ENCODE results near the gene PRDM11. TPM values are rescaled to one million over a fixed set of nuclear protein-coding genes. Genes with fewer than 3 reads are reported as not detected.

PRDM11 gene
- total and polyA plus RNA-seq, 2 of the 8 experiments (the other 6 are each of a cell fraction or from before 2014, with no cell fraction given) = 3.6 to 11.7 TPM

GRCh38 chr11:45152740-45153595 lies 6.5 kb downstream of the PRDM11 start:
- POLR2A ChIA-PET (ENCODE audit: partially characterized antibody) = no interaction called here
- peak overlapping the region; percentile 1 for H4K8ac ChIP-seq (ENCODE audit: extremely low read depth, insufficient read depth, low read length)
- H2AFZ ChIP-seq (ENCODE audit: low read length) = no peak overlapping the region
- no peak overlapping the region for H2BK15ac ChIP-seq (ENCODE audit: low read length)
- no peak overlapping the region for H2BK120ac ChIP-seq (replicated peaks; ENCODE audit: low read depth, low read length)
- H3K79me1 ChIP-seq (ENCODE audit: low read depth, low read length) = peaks cover 24% of the 10 kb centered on the region
- no peak overlapping the region for H3K18ac ChIP-seq (ENCODE audit: extremely low read depth, low read length)
- H3K14ac ChIP-seq (ENCODE audit: insufficient read length) = no peak overlapping the region
- no peak overlapping the region for H2BK20ac ChIP-seq (ENCODE audit: low read length)
- H3K27me3 ChIP-seq (replicated peaks in 1 of 4; ENCODE audit: control insufficient read depth in 3 of 4, extremely low read depth in 1 of 4, insufficient read depth in 3 of 4, low read length in 3 of 4) = peaks cover 0 to under 1% (median 0%) of the 10 kb centered on the region in 4 experiments; a peak in 2 of 7 replicates
- H3K9me3 ChIP-seq (ENCODE audit: insufficient read depth in 2 of 2, low read depth in 1 of 2, low read length in 1 of 2) = peaks cover 0 to 3% of the 10 kb centered on the region in 2 experiments; a peak in 1 of 4 replicates
- H3K4me1 ChIP-seq (replicated peaks in 1 of 4; ENCODE audit: control insufficient read depth in 3 of 4, insufficient read depth in 4 of 4, low read length in 3 of 4) = peaks cover 0 to 4% (median 1%) of the 10 kb centered on the region in 4 experiments; a peak in 4 of 7 replicates
- no peak overlapping the region for H4K5ac ChIP-seq (ENCODE audit: insufficient read length, low read depth, low read length)
- no peak overlapping the region for H3K9ac ChIP-seq (replicated peaks in 1 of 4; ENCODE audit: extremely low read depth in 1 of 4, low read depth in 3 of 4, low read length in 3 of 4)
- H3K4me2 ChIP-seq (ENCODE audit: insufficient read depth in 1 of 2, low read depth in 2 of 2, low read length in 2 of 2) = no peak overlapping the region
- no peak overlapping the region for H3K4ac ChIP-seq (replicated peaks; ENCODE audit: insufficient read length, low read depth, low read length)
- 93% methylated on average over 13 of the region's 14 CpGs; no CpG with 5 or more reads in 1 of the 2 experiments for WGBS, 2 experiments (ENCODE audit: extremely low coverage in 1 of 2, insufficient coverage in 1 of 2, insufficient read length in 1 of 2, insufficient replicate concordance in 2 of 2, low coverage in 1 of 2, low lambda C conversion rate in 2 of 2, missing lambda C conversion rate in 1 of 2)
- no peak overlapping the region for H4K91ac ChIP-seq (replicated peaks; ENCODE audit: insufficient read length, low read length)
- peaks cover 6 to 51% of the 10 kb centered on the region in 2 experiments; a peak in 3 of 4 replicates for H3K79me2 ChIP-seq (ENCODE audit: control insufficient read depth in 1 of 2, insufficient read depth in 2 of 2, low read length in 2 of 2)
- no peak overlapping the region for H2BK12ac ChIP-seq (ENCODE audit: low read depth, low read length)
- no peaks in the 10 kb centered on the region for H3K36me3 ChIP-seq (ENCODE audit: control insufficient read depth in 2 of 4, insufficient read depth in 4 of 4, low read length in 3 of 4)
- H2AK5ac ChIP-seq (ENCODE audit: low read depth, low read length) = no peak overlapping the region
- no peak overlapping the region for H3K23ac ChIP-seq (ENCODE audit: insufficient read length)
- no peaks in the 10 kb centered on the region for H3K23me2 ChIP-seq (ENCODE audit: low read depth, low read length)
- no peak overlapping the region for H3K27ac ChIP-seq (ENCODE audit: low read depth, low read length)
- DNase-seq (ENCODE audit: low read depth in 1 of 2, low spot score in 2 of 2) = peak in 1 of 2 experiments; percentile 36
- CTCF ChIA-PET (ENCODE audit: partially characterized antibody) = no interaction called here
- H3K56ac ChIP-seq (replicated peaks; ENCODE audit: insufficient read length, low read depth, low read length) = no peak overlapping the region
- FAIRE-seq = no peak
- no peak for TF ChIP-seq RXRA (IDR thresholded peaks at IDR 0.05; ENCODE audit: insufficient read depth, low read depth, low read length)
- no peak for TF ChIP-seq CREB1 (IDR thresholded peaks at IDR 0.05)
- no peak for TF ChIP-seq GABPA (IDR thresholded peaks at IDR 0.05; ENCODE audit: borderline replicate concordance, insufficient read depth, low read length)
- no peak for TF ChIP-seq SIX5 (IDR thresholded peaks at IDR 0.05; ENCODE audit: low read depth, low read length)
- TF ChIP-seq RFX5 (IDR thresholded peaks at IDR 0.05; ENCODE audit: borderline replicate concordance, low read depth, low read length) = no peak
- H4K20me1 ChIP-seq (replicated peaks in 1 of 2; ENCODE audit: control insufficient read depth in 1 of 2, insufficient read depth in 2 of 2, low read length in 2 of 2) = peaks cover 4 to 6% of the 10 kb centered on the region in 2 experiments
- H2BK5ac ChIP-seq (ENCODE audit: low read depth, low read length) = no peak overlapping the region
- H3K4me3 ChIP-seq (ENCODE audit: extremely low read depth in 1 of 4, insufficient read depth in 2 of 4, low read depth in 3 of 4, low read length in 4 of 4) = no peak overlapping the region

Measured in H1 (cell line).